ELF-1 (cell line): Measurements from ENCODE around the gene ZNF71.
"Not testable (repeated sequence)": the region's sequence is repeated elsewhere in the genome, so short reads cannot be mapped to it uniquely, and the experiment has no call there.

ENCODE experiments used
- DNase-seq: peaks from one replicate; pipeline ENCODE4 v3.0.0-alpha.2; 2016; ENCODE audit warnings: low read depth, low spot score

ZNF71 gene

GRCh38 chr19:56622374-56622773 lies 27.3 kb downstream of the ZNF71 start:
- no peak for DNase-seq

- no peak for DNase-seq
Measured at GRCh38 chr19:56623006-56623405, 27.9 kb downstream of the ZNF71 start.

- no peak for DNase-seq
Measured at GRCh38 chr19:56625708-56626107, 30.6 kb downstream of the ZNF71 start.

GRCh38 chr19:56633021-56633420 lies 37.9 kb downstream of the ZNF71 start:
- DNase-seq: no peak

- DNase-seq: peak; percentile 96
Measured at GRCh38 chr19:56637976-56638555, 43.0 kb downstream of the ZNF71 start.

GRCh38 chr19:56639217-56639616 lies 44.1 kb downstream of the ZNF71 start:
- DNase-seq: peak; percentile 7

GRCh38 chr19:56642711-56643459 lies 47.8 kb downstream of the ZNF71 start, which contains the start of gene SMIM17:
TSS of gene SMIM17 (plus strand) at chr19:56643159. CDS start at chr19:56645668, 2,509 bp downstream.
- no peak for DNase-seq

GRCh38 chr19:56643460-56643955 lies 48.4 kb downstream of the ZNF71 start:
- DNase-seq: no peak

- DNase-seq: no peak
Measured at GRCh38 chr19:56654151-56654550, 59.0 kb downstream of the ZNF71 start.

GRCh38 chr19:56660381-56661107 lies 65.4 kb downstream of the ZNF71 start:
- DNase-seq: no peak

- no peak for DNase-seq
Measured at GRCh38 chr19:56661248-56661647, 66.1 kb downstream of the ZNF71 start.

- no peak for DNase-seq
Measured at GRCh38 chr19:56663931-56664500, 68.9 kb downstream of the ZNF71 start.

GRCh38 chr19:56664511-56664910 lies 69.4 kb downstream of the ZNF71 start:
- no peak for DNase-seq

- DNase-seq: peak; percentile 21
Measured at GRCh38 chr19:56667311-56667870, 72.3 kb downstream of the ZNF71 start.

- no peak for DNase-seq
Measured at GRCh38 chr19:56668676-56669075, 73.6 kb downstream of the ZNF71 start.

GRCh38 chr19:56670401-56670960 lies 75.4 kb downstream of the ZNF71 start:
- no peak for DNase-seq

GRCh38 chr19:56670961-56671612 lies 76.0 kb downstream of the ZNF71 start:
- DNase-seq: no peak

- DNase-seq: peak; percentile 97
Measured at GRCh38 chr19:56671613-56671994, 76.5 kb downstream of the ZNF71 start, which contains the start of gene ZNF835. TSS of gene ZNF835 (minus strand) at chr19:56671757. CDS start at chr19:56665198, 6,559 bp downstream.

GRCh38 chr19:56672610-56673009 lies 77.5 kb downstream of the ZNF71 start:
- DNase-seq: not testable (repeated sequence)
